ENCODE data around the gene TMEM161A. TPM values are rescaled to one million over a fixed set of nuclear protein-coding genes. Genes with fewer than 3 reads are reported as not detected.

The TMEM161A gene
- total RNA-seq, 4 donors from 2014 or later: 16.9 to 41.9 (median 18.5) TPM

- Histone ChIP-seq H3K4me1 (peaks cover 0 to 12% (median 6%) of the 10 kb centered on the region in 4 donors), H3K36me3 (no peaks in the 10 kb centered on the region), H3K27ac (no peak overlapping the region), H3K27me3 (no peaks in the 10 kb centered on the region), H3K4me3 (no peak overlapping the region), H3K9me3 (no peaks in the 10 kb centered on the region)
- in situ Hi-C loops (cut with MboI; ENCODE audit: low pct_ligation_motif_present in 1 of 4, low pct_unique_long_range_greater_than_20kb in 1 of 4, low sequenced_read_pairs in 3 of 4) (no loop called here), intact Hi-C loops (cut with DNase I; ENCODE audit: low total_unique reads) (no loop called here)
- TF ChIP-seq CTCF (IDR thresholded peaks at IDR 0.05) (no peak), EP300 (IDR thresholded peaks at IDR 0.05; ENCODE audit: low read depth) (no peak), POLR2A (IDR thresholded peaks at IDR 0.05) (no peak), POLR2AphosphoS5 (IDR thresholded peaks at IDR 0.05) (no peak)
- 90% methylated on average over 8 of the region's 8 CpGs; no CpG with 5 or more reads in 1 of the 2 donors for WGBS, 2 donors (ENCODE audit: low coverage in 1 of 2)
- no peak for DNase-seq
These were observed 36.7 kb downstream of the TMEM161A start for GRCh38 chr19:19101540-19101939.

GRCh38 chr19:19098703-19099632, 39.3 kb downstream of the TMEM161A start:
- Histone ChIP-seq H3K27me3 (no peaks in the 10 kb centered on the region), H3K4me1 (peaks cover 0 to 3% (median 0%) of the 10 kb centered on the region in 4 donors), H3K27ac (no peak overlapping the region), H3K9me3 (no peaks in the 10 kb centered on the region), H3K36me3 (no peaks in the 10 kb centered on the region), H3K4me3 (no peak overlapping the region)
- intact Hi-C loops (cut with DNase I; ENCODE audit: low total_unique reads) (no loop called here), in situ Hi-C loops (cut with MboI; ENCODE audit: low pct_ligation_motif_present in 1 of 4, low pct_unique_long_range_greater_than_20kb in 1 of 4, low sequenced_read_pairs in 3 of 4) (no loop called here)
- WGBS, 2 donors (ENCODE audit: low coverage in 1 of 2): 79 to 87% methylated on average over 4 to 18 of the region's 18 CpGs
- TF ChIP-seq POLR2A (IDR thresholded peaks at IDR 0.05) (no peak), EP300 (IDR thresholded peaks at IDR 0.05; ENCODE audit: low read depth) (no peak), CTCF (IDR thresholded peaks at IDR 0.05) (no peak), POLR2AphosphoS5 (IDR thresholded peaks at IDR 0.05) (no peak)
- DNase-seq: no peak

- WGBS, 2 donors (ENCODE audit: low coverage in 1 of 2): 90% methylated on average over 2 to 9 of the region's 9 CpGs
- in situ Hi-C loops (cut with MboI; ENCODE audit: low pct_ligation_motif_present in 1 of 4, low pct_unique_long_range_greater_than_20kb in 1 of 4, low sequenced_read_pairs in 3 of 4): no loop called here
These were observed 40.1 kb downstream of the TMEM161A start for GRCh38 chr19:19098084-19098702.

More at GRCh38 chr19:19098084-19098702, 40.1 kb downstream of the TMEM161A start:
- no peaks in the 10 kb centered on the region for H3K27me3 ChIP-seq
- intact Hi-C loops (cut with DNase I; ENCODE audit: low total_unique reads): no loop called here
- peaks cover 0 to 3% (median 0%) of the 10 kb centered on the region in 4 donors for H3K4me1 ChIP-seq
- H3K4me3 ChIP-seq: no peak overlapping the region
- no peak for TF ChIP-seq POLR2A (IDR thresholded peaks at IDR 0.05)
- no peak for TF ChIP-seq POLR2AphosphoS5 (IDR thresholded peaks at IDR 0.05)
- TF ChIP-seq CTCF (IDR thresholded peaks at IDR 0.05): no peak
- no peak for TF ChIP-seq EP300 (IDR thresholded peaks at IDR 0.05; ENCODE audit: low read depth)
- DNase-seq: no peak
- no peaks in the 10 kb centered on the region for H3K9me3 ChIP-seq
- H3K27ac ChIP-seq: no peak overlapping the region
- H3K36me3 ChIP-seq: no peaks in the 10 kb centered on the region
